DMS79 (cell line): ENCODE data around the gene CSF1.

ENCODE experiments used
- DNase-seq: peaks from one replicate; lab custom pipeline; 2025; lab: John Stamatoyannopoulos, UW

Gene CSF1

DNA sequence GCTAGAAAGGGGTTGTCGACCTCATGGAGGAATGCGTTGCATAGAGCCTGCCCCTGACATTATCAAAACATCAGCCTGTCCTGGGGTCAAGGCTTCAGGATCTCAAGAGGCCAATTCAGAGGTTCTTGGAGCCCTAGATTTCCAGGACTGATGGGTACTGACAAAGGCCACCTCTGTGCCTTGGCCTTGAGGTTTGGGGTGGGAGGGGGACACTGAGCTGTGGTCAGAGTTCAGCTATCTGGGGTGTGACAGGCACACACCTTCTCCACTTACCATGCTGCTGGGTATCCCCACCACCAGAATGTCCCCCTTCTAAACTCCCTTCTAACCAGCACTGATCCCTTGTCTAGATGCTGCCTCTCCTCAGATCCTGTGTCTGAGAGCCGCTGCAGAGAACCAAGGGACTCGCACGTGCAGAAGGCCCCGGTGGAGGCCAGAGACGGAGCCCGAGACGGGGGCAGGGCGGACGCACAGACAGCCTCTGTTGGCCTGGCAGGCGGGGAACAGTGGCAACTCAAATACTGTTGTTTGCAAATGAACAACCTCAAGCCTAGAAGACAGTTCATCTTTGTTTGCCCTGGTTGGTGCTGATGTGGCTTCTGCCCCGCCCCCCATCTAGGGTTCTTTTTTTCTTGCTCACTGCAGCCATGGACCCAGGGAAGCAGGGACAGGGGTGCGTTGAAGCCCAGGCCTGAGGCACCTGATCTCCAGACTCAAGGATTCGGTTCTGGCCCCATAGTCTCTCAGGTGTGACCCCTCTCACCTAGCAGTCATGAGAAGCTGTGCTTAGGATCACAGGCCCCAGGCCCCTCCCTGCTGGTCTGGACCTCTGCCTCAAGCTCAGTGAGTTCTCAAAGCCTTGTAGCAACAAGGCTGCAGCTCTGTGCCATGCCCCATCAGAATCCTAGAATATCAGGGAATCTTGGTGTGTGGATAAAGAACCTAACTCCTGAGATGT is 28.1 kb upstream of the CSF1 start:
- no peak for DNase-seq

DNA sequence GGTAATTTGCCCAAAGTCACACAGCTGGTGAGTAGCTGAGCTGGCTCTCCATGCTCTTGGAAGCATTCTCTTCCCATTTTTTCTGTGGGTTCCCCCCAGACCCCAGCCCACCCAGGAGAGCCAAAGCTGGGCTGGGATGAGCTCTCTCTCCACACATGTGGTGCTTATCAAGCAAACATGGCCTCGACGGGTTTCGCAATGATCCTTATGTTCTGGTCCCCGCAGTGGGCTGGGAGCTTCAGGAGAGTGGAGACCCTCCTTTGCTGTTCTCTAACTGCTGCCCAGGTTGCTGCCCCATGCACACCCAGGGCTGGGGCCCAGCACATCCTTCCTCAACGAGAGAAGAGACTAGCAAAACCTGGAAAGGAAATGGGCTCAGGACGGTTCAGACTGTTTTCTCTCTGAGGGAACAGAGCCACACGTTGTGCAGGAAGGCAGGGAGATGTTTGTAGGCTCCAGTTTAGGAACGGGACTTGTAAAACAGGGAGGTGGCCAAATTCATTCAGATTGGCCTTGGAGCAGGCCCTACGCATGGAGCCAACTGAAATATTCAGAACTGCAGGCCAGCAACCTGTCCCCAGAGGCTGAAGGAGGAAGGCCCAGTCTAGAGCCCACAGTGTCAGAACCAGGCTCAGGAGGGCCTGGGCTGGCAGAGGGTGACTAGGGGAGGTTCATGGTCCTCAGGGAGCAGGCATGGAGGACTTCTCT is 27.2 kb upstream of the CSF1 start:
- DNase-seq = no peak

DNA sequence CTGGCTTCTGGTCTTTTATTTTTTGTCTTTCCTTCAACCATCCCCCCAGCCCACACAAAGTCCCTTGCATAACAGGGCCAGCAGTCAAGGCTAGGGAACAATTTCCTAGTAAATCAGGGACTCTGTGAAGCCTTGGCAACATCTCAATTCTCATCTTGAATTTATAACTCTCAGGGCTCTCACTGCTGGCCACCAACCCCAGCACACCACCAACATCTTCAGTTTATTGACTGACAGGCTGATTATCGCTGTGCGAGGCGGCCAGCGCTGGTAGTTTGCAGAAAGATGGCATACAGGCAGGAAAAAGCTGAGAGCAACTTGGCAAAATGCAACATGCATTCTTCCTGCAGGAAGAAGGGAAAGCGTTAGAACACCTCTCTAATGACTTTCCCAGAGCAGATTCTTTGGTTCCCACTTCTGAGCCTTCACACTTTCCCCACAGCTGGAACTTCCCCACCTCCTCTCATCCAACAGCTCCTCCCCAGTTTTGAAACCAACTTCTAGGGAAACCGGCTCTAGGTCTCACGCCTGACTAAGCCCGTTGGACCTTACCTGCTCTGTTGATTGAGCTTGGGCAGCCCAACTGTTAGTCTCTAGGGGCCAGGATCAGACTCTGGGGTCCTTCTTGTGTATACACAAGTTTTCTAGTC is 26.3 kb upstream of the CSF1 start:
- DNase-seq = no peak

DNA sequence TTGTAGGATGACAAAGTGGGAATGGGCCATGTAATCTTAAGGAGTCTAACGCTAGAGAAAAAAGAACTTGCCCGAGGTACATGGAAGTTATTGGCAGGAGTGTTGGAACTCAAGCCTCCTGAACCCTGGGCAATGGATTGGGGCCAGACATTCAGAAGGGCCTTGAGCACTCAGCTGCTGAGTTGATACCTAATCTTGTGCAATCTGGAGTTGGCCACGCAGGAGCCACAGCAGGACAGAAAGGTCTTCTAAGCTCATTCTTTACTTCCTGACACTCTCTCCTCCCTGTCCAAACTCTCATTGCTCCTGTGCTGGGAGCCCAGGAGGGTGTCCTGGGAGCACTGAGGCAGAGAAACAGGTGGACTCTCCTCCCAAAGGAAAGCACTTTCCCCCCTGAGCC is 25.1 kb upstream of the CSF1 start:
- no peak for DNase-seq

DNA sequence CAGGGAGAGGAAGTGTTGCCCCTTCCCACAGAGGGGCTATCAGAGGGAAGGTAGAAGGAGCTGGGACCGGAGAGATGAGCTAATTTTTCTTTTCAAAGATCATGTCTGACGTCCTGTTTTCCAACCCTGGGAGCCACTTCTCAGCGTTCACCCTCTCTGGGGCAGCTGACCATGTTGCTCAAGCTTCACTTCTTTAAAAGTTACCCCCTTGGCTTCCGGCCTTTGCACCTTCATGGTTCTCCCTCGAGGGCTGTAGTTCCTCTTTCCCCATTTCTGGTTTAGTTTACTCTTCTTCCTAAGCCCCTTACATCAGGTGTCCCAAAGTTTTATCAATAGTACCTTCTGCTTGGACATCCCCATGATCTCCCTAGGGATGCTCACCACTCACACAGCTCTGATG is 23.8 kb upstream of the CSF1 start:
- DNase-seq = no peak

DNA sequence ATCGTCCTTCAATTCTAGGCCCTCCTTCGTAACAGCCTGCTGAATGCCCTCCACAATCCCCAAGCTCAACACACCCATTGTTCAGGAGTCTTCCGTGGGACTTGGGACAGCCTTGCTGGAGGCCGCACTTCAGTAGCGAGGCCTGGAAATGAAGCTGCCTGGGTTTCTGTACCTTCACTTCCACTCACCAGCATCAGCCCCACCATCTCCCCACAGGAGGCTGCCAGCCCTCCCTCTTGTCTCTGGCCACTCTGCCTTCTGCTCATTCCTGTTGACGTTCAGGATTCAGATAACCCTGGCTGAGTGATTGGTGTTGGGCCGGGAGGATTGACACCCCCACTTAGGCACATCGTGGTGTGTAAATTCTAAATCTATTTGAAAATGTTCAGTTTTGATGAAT is 23.4 kb upstream of the CSF1 start:
- DNase-seq = no peak

DNA sequence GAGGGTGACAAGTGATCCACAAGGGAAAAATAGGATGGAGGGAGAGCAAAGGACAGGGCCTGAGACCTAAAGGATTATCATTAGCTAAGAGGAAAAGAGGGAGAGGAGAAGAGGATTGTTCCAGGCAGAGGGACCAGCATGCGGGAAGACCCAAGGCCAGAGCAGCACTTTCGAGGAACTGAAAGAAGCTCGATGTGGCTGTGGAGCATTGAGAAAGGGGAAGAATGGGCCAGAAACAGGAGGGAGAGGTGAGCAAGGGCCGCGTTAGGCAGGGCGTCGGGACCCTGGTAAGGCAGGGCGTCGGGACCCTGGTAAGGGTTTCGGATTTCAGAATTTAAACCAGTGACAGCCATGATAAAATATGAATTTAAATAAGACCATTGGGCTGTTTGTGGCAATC is 22.8 kb upstream of the CSF1 start:
- no peak for DNase-seq

DNA sequence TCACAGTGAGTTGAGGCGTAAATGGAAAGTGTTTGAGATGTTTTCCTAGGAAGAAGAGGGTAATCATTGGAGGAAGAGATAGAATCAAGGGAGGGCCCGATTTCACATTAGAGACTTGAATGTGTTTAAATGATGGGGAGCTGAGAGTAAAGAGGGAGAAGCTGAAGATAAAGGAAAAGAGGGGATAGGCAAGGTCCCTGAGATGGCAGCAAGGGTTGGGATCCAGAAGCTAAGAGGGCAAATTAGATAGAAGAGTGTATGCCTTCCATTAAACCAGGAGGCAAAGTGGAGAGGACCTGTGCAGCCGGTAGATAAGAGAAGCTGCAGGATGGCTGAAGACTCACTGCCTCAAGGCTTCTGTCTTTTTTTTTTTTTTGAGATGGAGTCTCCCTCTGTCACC is 21.6 kb upstream of the CSF1 start:
- DNase-seq = no peak

DNA sequence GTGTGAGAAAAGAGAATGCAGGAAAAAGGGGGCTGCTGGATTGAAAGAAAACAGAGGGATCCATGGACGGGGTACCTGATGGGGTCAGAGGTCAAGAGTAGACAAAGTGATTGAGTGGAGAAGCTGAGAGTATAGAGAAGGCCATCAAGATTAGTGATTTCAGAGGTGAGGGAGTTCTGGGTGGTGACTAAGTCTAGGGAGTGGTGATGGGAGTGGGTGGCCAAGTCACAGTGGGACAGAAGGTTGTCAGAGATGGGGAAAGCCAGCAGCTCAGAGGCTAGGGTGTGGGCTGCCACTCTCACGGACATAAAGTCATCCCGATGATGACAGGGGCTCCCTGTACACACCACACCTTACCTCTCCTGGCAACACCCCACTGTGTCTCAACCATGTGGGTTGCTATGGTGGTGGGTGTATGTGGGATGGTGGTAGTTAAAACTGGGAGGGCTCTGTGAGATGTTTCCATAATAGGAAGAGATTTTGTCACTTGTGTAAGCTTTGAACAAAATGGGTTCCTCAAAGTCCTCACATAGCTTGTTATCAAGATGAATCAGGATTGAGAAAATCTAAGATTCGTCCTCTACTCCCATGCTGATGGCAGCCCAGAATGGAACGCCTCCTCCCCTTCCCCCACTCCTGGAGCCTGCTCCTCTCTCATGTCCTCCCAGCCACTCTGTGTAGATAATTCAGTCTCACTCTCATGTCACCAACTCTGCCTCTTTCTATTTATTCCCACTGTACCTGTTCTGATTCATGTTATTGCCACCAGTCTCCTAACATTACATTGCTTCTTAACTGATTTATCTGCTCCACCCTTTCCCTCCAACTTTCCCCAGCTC is 20.3 kb upstream of the CSF1 start:
- DNase-seq = no peak

DNA sequence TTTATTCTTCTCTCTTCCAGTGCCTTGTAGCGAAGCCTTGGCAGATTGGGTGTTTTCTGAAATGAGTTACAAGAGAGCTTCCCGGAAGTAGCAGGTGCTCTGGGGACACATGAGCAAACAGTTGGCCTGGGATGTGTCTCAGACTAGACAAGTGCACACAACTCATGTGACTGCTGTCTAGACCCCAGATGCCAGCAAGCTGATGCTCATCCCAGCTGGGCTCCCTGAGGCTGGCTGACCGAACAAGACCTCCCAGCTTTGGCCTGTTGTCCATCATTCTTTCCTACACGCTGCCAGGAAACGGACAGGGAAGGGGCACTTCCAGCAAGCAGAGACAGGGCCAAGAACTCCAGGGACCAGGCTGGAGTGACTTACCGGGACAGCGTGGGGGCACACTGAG is 18.7 kb upstream of the CSF1 start:
- no peak for DNase-seq

DNA sequence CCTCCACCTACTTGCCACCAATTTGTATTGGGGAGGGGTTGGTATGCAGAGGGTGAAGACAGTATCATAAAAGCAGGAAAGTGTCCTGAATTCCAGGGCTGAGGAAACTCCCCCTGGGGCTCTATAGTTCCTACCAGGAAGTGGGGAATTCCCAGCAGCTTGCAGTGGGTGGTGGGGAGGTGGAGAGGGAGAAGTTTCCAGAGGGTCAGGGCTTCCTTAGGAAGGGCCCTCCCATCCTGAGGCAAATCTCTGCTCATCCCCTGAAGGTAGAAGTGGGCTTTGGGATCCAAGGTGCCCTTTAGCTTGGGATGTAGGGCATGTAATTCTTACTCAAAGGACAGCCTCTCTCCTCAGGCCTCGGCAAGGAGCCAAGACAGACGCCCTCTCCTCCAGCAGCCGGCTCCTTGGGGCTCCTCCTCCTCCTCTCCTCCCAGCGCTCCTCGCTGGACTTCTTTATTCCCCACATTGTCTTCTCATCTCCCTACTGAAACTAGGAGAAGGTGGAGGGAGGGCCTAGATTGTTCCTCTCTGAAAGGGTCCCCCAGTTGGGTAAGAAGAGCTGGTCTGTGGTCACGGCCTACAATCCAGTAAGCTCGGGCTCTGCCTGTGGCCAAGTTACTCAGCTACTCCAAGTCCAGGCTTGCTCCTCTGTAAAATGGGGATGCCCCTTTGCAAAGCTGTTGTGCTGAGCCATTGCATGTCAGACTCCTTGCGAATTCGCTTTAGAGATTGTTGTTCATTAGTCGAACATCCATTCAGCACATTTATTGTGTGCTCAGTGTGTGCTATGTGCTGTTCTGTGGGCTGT is 17.9 kb upstream of the CSF1 start:
- DNase-seq = no peak

DNA sequence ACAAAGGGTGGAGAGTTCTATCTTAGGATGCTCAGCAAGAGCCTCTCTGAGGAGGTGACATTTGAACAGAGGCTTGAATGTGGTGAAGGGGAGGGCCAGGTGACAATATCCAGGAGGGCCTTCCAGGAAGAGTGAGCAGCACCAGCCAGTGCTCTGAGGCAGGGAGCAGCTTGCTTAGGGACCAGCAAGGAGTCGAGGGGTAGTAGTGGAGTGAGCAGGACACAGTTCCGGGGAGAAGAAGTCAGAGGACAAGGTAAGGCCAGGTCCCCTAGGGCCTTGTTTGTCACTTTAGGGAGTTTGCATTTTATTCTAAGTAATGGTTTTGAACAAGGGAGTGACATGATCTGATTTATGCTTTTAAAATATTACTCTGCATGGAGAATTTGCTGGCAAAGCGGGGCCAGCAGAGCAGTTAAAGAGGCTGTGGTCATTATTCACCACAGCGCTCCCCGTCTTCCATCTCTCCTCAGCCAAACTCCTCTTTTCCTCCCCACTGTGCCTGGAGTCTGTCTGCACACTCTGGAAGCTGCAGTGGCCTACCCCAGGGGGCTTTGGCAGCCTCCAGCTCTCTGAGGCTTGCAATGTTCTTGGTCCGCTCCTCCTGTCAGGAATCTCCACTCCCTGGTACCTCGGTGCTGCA is 17.0 kb upstream of the CSF1 start:
- no peak for DNase-seq

DNA sequence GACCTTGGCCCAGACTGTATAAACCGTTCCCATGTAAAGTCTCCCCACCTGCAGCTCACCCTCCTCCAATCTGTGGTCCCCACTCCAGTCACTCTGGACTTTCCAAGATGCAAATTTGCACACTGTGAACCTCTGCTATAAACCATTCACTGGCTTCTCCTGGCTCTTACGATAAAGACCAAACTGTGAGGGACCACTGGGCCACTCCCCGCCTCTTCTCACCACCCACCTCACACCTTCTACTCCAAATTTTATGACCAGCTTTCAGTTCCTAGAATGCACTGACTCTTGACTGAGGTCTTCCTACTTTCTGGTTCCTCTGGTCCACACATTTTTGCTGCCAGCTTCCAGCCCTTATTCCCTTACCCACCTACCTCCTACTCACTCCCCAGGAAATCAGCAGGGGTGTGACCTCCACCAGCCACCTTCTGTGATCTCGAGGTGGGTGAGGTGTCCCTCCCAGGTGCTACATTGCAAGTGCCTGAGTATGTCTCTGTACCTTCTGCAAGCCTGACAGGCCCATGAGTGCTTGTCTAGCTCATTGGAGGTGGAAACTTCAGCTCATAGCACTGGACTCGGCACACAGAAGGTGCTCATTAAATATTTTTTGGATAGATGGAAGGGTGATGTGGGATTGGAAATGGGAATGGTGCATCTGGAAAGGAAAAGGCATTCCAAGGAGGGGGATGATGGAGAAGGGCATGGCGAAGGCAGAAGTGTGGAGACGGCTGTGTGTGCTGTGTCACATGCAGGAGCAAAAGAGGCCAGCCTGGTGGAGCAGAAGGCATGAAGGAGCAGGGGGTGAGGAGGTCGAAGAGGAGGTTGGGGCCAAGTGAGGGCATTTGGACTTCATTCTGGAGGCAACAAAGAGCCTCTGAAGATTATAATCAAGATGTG is 15.6 kb upstream of the CSF1 start:
- DNase-seq = no peak

DNA sequence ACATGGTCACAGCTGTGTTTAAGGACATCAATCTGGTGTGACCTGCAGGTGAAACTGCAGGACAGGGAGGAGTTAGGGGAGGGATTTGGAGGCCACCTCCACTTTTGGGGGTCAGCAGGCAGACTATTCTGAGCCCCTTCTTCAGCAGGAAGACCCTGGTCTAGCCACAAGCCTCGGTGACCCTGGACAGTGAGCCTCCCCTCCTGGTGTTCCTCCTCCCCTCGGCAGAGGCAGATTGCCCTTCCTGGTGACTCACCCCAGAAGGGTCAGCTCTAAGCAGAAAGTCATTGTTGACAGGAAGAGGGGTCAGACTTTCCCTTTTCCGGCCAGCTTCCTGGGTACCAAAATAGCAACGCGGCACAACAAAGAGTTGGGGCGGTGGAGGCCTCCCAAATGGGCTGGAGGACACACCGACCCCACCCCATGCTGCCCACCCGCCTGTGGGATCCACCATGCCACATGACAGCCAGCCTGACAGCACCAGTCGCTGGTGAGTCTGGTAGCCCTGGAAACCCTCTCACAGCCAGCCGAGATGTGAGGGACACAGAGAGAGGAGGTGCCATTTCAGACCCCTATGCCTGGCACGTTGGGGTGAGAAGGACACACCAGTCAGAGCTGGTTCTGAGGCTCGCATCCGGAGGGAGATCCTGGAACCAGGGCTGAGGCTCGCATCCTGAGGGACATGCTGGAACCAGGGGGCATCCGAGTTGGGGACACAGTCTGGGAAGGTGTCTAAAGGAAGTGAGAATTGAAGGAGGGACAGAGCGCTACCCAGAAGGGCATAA is 14.7 kb upstream of the CSF1 start:
- DNase-seq = no peak

DNA sequence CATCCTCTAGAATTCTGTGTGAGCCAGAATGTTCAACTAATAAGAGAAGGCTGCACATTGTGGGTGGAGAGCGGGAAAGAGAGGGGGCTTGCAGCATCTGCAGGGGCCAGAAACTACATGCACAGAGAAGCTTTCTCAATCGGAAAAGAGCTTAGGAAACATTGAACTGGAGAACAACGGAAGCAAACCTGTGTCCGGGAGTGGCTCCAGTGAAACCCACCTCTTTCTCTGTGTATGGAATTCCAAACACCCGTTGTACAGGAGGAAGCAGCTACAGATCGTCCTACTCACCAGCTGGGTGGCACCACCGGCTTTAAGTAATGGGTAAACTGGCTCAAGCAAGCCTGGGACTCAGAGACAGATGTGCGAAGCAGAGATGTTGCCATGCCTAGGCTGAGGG is 14.0 kb upstream of the CSF1 start:
- no peak for DNase-seq

DNA sequence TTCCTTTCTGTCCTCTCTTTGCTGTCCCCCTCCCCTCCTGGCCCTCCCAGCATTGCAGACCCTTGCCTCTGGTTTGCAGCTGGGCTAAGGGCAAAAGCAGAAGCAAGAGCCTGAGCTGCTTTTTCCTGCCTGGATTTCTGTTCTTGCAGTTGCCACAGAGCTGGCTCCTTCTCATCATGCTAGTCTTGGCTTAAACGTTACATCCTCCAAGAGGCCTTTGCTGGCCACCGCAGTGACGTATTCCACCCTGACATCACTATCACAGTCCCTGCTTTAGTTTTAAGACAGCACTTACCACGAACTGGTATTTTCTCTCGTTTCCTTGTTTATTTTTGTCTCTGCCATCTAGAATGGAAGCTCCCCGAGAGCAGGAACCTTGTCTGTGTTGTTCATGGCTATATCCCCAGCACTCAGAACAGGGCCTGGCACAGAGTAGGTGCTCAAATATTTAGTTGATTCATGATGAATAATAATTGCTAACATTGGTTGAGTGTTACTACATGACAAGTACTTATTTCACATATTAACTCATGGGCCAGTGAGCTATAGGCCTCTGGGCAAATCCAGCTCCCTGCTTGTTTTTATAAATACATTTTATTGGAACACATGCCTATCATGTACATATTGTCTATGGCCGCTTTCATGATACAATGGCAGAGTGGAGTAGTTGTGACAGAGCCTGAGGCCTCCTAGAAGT is 13.2 kb upstream of the CSF1 start:
- DNase-seq = no peak

DNA sequence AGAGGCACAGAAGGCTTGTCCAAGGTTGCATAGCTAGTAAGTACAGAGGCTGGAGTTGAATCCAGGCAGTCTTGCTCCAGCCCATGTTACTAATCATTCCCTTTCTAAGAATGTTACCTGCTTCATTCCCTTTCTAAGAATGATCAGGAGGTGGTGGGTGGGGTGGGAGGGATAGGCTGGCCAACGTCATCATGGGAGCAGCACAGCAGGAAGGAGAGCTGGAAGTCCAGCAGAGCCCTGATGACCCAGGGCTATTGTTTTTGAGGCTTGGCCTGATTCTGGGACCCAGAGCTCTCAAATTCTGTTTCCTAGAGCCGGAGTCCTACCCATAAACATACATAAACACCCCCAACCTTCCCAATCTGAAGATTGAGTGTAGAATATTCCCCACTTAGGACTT is 11.8 kb upstream of the CSF1 start:
- no peak for DNase-seq

DNA sequence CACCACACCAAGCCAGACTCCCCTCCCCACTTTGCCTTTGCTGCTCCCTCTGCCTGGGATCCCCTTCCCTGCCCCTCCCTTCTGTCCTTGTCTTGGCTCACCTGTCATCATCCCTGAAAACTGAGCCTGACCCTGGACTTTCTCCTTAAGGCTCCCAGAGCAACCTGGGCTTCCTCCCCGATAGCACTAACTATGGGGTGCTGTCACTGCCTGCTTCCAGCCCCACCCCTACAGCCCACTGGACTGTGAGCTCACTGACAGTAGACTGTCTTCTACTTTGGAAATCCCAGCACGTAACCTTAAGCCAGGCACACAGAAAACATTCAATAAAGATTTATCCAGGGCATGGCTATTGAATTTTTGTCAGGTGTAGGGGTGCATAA is 9.5 kb upstream of the CSF1 start:
- DNase-seq = no peak
